IPS-11a (cell line): ENCODE results near the gene SFXN5.

Experiments used
- H3K4me3 ChIP-seq: one replicate; pipeline ENCODE4 v1.5.1; 2013; ENCODE audit warnings: low read depth, low read length, control low read depth

The SFXN5 gene

DNA sequence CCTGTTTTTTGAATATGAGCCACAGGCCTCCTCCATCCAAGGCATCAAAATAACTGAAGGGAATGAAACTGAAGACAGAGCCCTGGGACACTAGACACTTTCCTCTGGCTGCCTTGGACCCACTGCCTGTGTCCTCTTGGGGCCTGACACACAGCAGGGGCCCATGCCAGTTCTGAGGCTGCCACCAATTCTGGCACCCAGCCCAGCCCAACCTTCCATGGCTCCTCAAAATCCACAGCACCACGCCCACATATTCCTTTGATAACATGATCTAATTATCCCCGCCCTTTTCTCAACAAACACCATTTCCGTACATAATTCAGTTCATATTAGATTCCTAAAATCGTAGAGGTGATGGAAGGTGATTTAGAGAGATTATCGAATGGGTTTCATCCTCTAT is 90.0 kb downstream of the SFXN5 start:
- no peak overlapping the region for H3K4me3 ChIP-seq

DNA sequence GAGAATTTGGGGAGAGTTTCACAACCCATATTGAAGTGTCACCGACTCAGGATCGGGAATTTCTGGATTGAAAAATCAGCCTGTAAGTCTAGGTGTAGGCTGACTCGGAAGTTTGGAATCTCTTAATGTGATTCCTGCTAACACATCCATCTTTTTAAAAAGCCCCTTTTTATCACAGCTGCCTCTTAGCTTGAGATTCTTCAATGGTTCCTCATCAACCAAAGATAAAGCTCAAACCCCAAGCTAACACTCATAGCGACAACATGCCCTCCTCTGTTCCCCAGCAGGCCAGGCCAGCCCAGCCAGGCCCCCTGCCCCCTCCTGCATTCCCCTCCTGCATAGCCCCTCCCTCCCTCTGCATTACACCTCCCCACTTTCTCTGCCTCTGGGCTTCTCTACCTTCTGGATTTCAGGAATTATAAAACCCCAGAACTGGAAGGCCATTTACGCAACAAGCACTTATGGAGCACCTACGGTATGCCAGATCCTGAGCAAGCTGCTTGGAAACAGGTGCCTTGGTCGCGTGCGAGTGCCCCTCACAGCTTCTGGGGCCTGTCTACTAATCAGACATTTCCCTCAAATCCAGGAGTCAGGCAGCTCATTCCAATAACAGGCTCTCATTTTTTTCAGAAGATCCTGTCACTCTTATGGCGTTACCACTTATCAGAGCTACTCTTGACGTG is 90.8 kb downstream of the SFXN5 start:
- H3K4me3 ChIP-seq = no peak overlapping the region

DNA sequence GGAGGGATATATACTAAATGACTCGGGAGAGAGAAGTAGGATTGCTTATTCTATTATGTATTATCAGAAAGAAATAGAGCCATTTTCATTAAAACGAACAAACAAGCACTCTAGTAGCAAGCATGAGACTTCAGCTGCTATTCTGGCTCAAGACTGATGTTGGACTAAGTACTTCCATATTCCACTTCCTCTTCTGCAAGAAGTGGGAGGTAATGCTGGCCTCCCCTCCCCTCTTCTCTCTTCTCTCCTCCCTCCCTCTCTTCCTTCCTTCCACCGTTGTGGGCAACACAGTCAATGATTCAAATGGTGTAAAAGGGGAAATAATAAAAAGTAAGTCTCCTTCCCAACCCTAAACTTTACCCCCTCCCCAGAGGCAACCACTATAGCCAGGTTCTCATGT is 91.6 kb downstream of the SFXN5 start:
- H3K4me3 ChIP-seq = no peak overlapping the region

DNA sequence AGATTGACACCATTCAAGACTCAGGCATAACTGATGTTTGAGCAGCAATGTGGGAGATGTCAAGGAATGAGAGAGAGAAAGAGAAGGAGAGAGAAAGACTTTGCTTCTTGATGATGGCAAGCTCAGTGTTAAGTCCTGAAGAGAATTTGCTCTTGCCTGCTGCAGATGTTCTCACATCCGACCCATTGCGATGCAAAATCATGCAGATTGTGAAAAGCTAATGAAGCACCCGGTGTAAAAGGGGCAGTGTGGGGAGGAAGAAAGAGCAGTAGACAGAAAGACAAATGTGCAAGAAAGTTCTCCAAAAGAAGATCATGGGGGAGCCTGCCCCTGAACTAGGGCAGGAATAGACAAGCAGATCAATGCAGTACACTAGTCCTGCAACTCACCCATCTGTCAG is 96.5 kb downstream of the SFXN5 start:
- no peak overlapping the region for H3K4me3 ChIP-seq

DNA sequence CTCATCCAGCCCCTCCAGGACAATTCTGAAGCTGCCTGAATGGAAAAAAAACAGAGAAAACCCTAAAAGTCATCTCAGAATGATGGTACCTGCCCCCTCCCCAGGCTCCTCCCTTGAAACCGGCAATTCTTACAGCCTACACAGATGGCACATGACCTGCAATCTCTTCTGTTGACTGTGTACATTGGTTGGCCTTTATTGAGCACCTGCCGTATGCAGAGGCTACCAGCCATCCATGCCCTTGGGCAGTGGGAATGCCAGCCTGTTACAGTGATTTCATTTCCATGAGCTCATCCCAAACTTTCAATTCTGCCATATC is 97.1 kb downstream of the SFXN5 start:
- H3K4me3 ChIP-seq = no peak overlapping the region

DNA sequence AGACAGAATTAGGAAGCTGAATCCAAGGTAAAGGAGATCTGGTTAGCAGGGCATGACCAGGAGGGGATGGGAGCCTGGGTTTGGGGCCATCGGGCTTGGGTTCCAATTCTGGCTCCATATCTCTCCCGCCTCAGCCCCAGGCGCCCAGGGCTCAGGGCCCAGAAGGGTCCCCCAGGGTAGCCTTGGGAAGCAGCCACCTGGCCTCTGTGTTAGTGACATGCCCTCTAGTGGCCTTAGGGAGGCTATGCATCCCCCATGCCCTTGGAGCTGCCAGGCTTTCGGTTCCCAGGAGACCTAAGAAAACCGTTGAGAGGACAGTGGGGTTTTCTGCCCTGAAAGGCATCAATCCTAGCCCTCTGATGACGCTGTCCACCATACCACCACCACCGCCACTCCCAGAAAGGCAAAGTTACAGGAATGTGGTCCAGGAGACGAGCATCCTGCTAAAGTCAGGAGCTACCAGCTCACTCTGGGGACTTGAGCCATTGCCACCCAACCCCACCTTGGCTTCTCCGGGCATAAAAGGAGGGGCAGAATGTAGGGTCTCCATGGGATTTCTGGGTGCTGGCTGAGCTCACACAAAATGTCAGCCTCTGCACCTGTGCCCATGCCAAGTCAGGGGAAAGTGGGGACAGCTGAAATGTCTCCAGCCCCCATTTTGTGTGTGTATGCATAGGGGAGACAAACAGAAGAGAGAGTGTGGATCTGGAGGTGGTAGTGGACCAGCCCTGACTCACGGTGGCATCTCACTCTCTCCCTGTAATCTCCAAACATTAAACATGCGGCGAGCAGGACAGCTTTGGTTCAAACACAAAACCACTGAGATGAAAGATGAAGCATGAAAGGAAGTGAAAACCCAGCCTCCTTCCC is 97.7 kb downstream of the SFXN5 start:
- no peak overlapping the region for H3K4me3 ChIP-seq

DNA sequence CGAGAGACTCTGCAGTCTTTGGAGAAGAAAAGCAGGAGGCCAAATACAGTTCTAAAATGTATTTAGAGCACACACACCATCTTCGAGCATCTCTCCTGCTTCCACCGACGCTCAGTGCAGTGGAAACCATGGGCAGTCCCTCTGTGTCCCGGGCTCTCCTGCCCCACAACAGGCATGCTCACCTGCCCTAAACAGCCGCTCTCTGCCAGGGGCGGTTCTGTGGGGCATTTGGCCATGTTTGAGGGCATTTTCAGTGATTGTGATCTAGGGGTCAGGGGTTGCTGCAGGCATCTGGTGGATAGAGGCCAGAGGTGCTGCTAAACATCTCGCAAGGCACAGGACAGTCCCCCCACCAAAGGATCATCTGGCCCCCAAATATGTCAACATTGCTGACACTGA is 98.4 kb downstream of the SFXN5 start:
- H3K4me3 ChIP-seq = no peak overlapping the region

DNA sequence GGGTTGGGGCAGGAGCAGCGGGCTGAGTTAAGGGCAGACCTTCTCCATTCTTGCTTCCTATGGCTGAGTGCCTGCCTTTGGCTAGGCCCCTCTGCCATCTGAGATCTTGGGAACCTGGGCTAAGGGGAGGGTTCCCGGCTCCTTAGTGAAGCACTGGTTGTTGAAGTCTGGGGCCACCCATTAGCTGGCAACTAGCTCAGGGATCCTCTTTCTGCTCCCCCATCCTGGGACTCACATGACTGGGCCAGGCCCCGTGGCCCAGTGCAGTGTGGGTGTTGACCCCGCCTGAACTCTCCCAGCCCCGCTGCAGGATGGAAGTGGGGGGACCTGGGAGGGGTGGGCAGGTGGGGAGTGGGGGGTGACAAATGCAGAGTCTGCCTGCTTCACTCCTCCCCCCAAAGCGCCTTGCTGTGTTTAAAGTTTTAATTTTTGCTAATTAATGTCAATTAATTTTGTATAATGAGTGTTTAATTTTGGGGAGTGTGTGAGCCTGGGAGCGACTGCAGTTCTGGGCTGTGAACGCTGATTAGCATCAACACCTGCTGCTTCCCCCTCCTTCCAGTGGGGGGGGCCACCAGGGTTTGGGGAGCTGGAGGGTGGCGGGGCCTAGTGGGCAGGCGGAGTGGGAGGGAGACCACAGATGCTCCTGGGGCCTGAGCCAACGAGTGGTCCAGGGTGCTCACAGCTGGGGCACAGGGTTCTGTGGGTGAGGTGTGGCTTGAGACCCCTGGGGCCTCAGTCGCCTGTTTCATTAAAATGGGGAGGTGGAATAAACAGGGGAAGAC is 99.0 kb downstream of the SFXN5 start:
- no peak overlapping the region for H3K4me3 ChIP-seq

DNA sequence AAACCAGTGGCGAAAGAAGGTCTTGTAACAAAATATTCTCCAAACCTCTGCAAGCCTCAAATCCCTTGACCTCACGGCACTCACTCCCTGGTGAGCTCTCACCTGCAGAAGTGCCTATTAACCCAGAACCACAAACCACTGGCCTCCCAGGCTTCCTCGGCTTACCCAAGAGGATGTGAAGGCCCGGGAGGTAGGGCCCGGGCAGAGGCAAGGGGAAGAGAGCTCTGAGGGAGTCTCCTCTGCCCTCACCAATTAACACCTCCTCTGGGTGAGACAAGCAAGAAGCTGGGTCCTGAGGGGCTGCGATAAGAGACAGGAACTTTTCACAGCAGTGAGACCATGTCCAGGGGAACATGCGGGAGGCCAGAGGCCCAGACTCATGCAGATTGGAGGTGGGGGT is 100.5 kb downstream of the SFXN5 start:
- H3K4me3 ChIP-seq = no peak overlapping the region

DNA sequence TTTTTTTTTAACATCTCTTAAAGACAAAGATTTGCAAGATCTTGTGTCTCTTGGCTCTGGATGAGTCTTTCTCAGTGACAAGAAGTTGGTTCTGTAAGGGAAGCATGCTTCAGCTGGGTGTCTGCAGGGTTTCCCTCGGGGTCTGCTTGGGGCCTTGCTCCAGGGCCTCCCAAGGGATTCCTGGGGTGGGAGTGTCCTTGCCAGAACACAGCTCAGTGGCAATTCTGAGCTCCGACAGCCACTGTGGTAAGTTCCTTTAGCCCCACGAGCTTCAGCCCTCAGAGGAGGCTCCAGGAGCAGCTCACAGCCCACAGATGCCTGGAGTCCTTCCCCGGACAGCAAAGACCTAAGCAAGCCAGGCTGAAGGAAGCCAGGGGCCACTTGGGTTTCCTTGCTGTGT is 101.8 kb downstream of the SFXN5 start:
- no peak overlapping the region for H3K4me3 ChIP-seq

DNA sequence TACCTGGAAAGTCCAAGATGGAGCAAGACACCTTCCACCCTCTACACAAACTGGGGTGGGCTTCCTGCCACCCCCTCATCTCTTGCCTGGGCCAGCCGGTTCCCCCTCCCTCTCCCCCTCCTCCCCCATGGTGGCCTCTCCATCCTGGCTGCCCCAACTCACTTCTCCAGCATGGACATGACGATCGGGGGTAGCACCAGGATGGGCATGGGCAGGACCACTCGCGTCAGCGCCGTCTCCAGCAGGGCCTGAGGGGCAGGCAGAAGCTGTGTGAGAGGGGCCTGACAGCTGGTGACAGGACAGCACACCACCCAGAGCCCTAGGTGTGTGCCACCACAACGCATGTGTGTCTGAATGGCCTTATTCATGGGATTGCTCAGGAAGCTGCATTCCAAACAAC is 103.2 kb downstream of the SFXN5 start:
- no peak overlapping the region for H3K4me3 ChIP-seq

DNA sequence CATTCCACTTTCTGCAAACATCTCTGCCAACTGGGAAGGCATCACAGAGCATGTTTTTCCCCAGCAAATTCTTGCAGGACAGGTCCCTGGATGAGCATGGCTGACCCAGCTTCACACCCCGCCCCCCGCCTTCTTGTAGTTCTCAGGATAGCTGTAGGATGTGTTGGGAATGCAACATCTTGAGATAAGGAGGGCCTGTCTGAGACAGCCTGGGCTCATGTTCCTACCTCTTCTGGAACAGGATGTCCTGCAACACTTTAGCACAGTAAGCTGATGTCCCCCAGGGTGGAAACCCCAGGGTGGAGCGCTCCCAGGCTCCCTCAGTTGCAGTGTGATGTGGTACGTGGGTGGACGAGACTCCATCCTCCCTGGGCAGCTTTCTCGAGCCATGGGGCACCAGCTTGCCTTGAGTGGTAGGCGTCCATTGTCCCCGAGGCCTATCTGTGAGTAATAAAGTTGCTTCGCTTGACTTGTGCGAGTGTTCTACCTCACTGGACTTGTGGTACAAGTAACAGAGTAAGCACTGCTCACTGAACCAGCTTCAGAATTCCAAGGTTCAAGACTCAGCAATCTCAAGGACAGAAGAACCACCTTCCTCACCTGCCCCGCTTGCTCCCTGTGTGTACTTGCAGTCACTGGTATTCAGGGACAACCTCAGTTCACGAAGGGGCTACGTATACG is 105.6 kb downstream of the SFXN5 start:
- H3K4me3 ChIP-seq = no peak overlapping the region

DNA sequence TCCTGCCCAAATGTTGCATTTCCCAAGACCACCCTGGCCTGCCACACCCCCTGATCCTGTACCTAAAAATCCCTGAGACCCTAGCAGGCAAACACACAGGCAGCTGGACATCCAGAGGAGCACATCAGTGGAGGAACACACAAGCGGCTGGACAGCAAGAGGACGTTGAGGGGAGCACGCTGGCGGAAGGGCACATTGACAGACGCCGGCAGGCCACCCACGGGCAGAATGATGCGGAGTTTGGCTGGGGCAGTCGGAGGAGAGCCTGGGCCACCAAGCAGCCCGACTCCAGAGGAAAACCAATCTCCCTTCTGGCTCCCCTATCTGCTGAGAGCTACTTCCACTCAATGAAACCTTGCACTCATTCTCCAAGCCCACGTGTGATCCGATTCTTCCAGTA is 106.5 kb downstream of the SFXN5 start:
- no peak overlapping the region for H3K4me3 ChIP-seq

DNA sequence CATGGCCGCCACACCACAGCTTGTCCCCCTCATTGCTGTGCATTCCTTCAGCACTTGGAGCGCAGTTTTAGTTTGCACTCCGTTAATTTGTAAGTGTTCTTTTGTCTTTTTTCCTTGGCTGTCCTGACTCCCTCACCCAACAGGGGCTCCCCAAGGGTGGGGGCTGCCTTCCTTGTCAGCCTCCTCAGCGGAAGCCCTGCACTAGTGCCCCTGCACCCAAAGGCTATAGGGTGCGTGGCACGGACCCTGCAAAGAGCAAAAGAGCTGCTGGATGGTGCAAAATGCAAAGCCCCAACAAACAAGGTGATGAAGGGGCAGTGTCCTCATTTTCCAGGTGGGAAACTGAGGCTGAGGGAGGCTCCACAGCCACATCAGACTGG is 107.4 kb downstream of the SFXN5 start:
- no peak overlapping the region for H3K4me3 ChIP-seq

DNA sequence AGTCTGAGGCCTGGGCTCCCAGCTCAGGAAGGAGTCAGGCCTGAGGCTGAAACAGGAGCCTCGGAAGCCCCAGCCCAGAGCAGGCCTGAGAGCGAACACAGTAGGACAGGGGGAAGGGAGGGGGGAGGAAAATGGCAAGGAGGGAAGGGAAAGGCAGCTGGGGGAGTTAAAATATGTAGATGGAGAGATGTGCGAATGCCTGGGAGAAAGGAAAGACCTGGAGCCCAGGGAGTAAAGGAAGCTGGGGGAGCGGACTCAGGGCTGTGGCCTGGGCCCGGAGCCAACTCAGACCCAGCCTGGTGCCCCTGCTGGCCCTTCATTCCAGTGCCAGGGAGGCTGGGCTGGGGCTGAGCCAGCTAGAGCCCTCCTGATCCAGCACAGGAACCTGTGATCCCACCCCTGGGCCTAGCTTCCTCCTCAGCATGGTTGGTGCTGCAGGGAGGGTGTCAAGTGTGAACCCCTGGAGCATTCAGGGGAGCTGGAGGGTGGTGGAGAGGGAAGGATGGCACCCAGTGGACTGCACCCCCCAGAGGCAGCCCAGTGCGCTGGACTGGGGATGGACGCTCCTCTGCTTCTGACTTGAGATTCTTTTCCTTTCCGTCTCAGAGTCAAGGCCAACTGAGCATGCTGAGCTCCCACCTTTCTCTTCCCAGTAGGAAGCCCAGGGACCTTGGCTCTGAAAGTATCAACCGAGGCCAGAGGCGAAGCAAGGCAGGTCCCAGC is 107.9 kb downstream of the SFXN5 start:
- no peak overlapping the region for H3K4me3 ChIP-seq

DNA sequence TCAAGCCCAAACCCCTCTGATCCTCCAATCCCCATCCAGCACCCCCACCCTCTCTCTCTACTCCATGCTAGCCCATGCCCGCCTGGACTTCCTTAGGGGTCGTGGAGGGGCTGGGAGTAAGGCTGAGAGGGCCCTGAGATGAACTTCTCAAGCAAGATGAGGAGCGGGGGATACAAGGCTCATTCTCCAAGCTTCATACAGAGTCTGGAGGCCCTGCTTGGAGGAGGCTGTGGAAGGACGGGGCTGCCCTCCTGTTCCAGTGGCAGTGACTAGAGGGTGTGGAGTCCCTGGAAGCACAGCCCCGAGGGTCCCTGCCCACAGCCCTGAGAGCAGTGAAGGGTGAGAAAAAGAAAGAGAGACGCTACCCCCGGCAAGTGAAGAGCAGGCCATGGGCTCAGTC is 108.6 kb downstream of the SFXN5 start:
- no peak overlapping the region for H3K4me3 ChIP-seq

DNA sequence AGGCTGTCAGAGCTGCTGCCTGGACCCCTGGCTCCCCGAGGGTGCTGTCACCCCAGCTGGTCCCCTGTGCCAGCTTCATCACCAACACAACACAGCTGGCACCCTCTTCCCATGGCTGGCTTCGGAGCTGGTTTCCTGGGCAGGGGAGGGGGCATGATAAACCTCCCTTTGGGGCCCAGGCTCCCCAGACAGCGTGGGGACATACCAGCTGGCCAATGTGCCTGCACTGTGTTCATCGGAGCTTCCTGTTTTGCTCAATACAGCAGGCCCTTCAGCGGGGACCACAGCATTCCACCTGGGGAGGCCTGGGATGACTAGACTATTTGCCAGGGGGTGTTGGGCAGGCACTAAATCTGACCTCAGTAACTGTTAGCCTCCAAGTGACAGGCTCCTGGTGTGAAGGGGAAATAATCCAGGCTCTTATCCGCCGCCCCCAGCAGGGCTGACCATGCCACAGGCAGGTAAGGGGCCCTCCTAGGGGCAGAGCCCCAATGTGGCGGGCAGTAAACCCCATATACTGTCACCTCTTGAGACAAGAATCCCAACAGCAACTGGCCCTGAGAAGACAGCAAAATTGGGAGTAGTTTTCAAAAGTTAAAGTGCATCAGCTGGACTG is 109.6 kb downstream of the SFXN5 start:
- H3K4me3 ChIP-seq = no peak overlapping the region

DNA sequence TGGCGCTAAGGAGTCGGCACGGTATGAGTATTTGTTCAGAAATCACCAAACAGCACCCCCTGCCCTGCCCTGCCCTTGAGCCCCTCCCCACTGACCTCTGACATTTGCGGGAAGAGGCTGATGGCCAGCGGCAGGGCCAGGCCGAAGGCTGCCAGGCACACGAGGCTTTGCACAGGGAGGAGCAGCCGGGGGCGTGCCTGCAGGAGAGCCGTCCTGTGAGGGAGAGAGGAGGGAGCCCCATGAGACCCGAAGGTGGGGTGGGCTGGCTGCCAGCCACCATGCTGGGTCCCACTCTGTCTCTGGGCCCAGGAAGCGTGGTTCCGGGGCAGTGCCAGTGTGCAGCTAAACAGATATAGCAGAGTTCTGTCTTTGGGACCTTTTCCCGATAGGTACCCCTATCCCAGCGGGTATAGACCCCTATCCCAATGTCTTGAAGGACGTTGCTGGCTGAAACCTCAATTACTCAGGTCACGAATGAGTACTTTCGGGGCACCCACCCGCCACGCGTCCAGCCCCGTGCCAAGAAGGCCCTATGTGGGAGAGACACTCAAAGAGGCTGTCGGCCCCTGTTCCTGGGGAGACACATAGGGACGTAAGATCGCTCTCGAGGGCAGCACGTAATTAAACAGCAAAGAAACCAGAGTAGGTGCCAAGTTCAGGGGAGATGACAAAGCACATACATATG is 110.3 kb downstream of the SFXN5 start:
- H3K4me3 ChIP-seq = no peak overlapping the region
